Breast epithelium (tissue), 4 donors: ENCODE results near the gene ADARB2. TPM values are rescaled to one million over a fixed set of nuclear protein-coding genes. Genes with fewer than 3 reads are reported as not detected.

Experiments
- DNase-seq, 2 donors: peaks; one replicate each; pipeline ENCODE4 v3.0.0-alpha.2; 2019; ENCODE audit warnings: low spot score in 2 of 2
- H3K27ac ChIP-seq, 2 donors: fragments of 200-600 bp; sonication (generic) in 1 of 2; one replicate each; pipeline ENCODE4 v1.5.1; 2016 to 2019; ENCODE audit warnings: mild to moderate bottlenecking in 1 of 2
- H3K27me3 ChIP-seq, 2 donors: fragments of 200-600 bp; sonication (generic) in 1 of 2; one replicate each; pipeline versions ENCODE4 v1.5.1 to v1.6.0; 2017 to 2019; ENCODE audit warnings: control low read depth in 1 of 2, mild to moderate bottlenecking in 1 of 2
- H3K36me3 ChIP-seq: fragments of 200-600 bp; one replicate; pipeline ENCODE4 v1.5.1; 2019
- H3K4me1 ChIP-seq, 2 donors: fragments of 200-600 bp; sonication (generic); one replicate each; pipeline ENCODE4 v1.5.1; 2016 to 2019; ENCODE audit warnings: control low read depth in 1 of 2
- H3K4me3 ChIP-seq, 3 donors: fragments of 200-600 bp; sonication (generic); 1 replicate in 2 of 3; 2 replicates in 1 of 3; pipeline ENCODE4 v1.5.1; 2016 to 2019; ENCODE audit warnings: mild to moderate bottlenecking in 3 of 3, moderate library complexity in 2 of 3
- H3K9me3 ChIP-seq, 2 donors: fragments of 200-600 bp; sonication (generic) in 1 of 2; one replicate each; pipeline ENCODE4 v1.5.1; 2016 to 2019; ENCODE audit warnings: control low read depth in 1 of 2
- POLR2A ChIP-seq: fragments of 450-650 bp; IDR thresholded peaks from one replicate; pipeline ENCODE4 v1.6.1; 2016; ENCODE audit warnings: antibody characterized with exemption, mild to moderate bottlenecking, moderate library complexity
- POLR2AphosphoS5 ChIP-seq, 3 donors: sonication (generic); formaldehyde crosslinking; IDR thresholded peaks; one replicate each; pipeline ENCODE4 v1.6.1; 2017; ENCODE audit warnings: antibody characterized with exemption in 3 of 3
- intact Hi-C: fragments of 100-400 bp; cut with DNase I; formaldehyde crosslinking; loops from one replicate; pipeline ENCODE4 v1.15.1; 2023; ENCODE audit warnings: low total_unique reads
- total RNA-seq, 3 donors: library from RNA; depleted of rRNA; stranded (reverse); fragments of >200 nt; gene quantifications; one replicate each; pipeline ENCODE4 v1.1.0, GENCODE V29; 2016
- TF ChIP-seq, protein P1 (sequence below), 3 donors: fragments of 450-650 bp; IDR thresholded peaks; one replicate each; pipeline ENCODE4 v1.5.1; 2016 to 2017; ENCODE audit warnings: antibody characterized with exemption in 3 of 3, mild to moderate bottlenecking in 3 of 3, moderate library complexity in 3 of 3

The ADARB2 gene
- total RNA-seq, 3 donors from 2014 or later, result 0.32 to 3.9 (median 2.0) TPM

DNA sequence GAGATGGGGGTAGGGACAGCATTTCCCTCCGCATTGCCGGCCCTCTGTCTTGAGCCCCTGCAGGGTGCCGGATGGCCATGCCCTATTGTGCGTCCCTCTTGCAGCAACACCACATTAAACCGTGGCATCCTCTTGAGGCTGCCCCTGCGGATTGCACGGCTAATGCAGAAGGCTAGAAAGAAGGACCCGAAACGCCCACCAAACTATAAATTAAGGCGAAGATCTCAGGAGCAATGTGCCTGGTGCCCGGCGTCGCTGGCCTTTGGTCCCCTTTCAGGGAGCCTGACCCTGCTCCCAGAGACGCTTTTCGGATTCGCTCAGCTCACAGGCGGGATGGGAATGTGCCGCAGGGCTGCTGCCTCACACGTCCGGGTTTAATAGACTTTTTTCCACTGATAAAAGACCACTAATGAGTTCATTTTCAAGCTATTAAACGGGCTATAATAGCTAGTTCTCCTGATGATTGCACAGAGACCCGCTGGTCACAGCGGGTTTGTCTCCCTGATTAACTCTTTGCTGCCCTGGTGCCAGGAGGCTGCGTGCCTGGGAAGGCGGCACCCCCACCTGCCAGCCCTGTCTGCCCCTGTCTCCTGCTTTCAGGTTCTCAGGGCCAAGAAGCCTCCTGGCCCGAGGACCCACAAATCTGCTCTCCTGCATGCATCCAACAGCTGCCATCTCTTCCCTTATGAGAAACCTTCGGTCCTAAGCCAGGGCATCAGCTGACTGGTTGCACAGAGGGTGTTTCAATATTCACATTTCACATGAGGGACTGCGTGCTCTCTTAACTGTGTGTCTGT, 128.3 kb downstream of the ADARB2 start:
- Histone ChIP-seq H3K4me1 (no peaks in the 10 kb centered on the region), H3K36me3 (no peaks in the 10 kb centered on the region), H3K9me3 (no peaks in the 10 kb centered on the region), H3K27ac (no peak overlapping the region), H3K4me3 (peak overlapping the region in 1 of 3 donors; percentile 2), H3K27me3 (peaks cover 0 to 65% of the 10 kb centered on the region in 2 donors)
- DNase-seq, result no peak
- intact Hi-C loops, result no loop called here
- TF ChIP-seq POLR2AphosphoS5 (IDR thresholded peaks at IDR 0.05) (no peak), POLR2A (no peak)
- TF ChIP-seq, protein P1, sequence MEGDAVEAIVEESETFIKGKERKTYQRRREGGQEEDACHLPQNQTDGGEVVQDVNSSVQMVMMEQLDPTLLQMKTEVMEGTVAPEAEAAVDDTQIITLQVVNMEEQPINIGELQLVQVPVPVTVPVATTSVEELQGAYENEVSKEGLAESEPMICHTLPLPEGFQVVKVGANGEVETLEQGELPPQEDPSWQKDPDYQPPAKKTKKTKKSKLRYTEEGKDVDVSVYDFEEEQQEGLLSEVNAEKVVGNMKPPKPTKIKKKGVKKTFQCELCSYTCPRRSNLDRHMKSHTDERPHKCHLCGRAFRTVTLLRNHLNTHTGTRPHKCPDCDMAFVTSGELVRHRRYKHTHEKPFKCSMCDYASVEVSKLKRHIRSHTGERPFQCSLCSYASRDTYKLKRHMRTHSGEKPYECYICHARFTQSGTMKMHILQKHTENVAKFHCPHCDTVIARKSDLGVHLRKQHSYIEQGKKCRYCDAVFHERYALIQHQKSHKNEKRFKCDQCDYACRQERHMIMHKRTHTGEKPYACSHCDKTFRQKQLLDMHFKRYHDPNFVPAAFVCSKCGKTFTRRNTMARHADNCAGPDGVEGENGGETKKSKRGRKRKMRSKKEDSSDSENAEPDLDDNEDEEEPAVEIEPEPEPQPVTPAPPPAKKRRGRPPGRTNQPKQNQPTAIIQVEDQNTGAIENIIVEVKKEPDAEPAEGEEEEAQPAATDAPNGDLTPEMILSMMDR (IDR thresholded peaks at IDR 0.05), result no peak

DNA sequence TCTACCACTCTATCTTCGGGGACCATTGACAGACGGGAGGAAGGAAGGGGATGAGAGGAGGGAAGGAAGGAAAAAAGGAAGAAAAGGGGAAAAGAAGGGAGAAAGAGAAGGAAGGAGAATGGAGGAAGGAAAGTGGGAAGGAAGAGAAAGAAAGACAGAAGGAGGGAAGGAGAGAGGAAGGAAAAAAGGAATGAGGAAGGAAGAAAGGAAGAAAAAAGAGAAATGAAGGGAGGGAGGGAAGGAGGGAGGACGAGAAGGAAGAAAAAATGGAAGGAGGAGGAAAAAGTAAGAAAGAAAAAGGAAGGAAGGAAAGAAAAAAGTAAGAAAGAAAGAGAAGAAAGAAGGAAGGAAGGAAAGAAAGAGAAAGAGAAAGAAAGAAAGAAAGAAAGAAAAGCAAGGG, 128.9 kb downstream of the ADARB2 start:
- TF ChIP-seq POLR2AphosphoS5 (IDR thresholded peaks at IDR 0.05), result no peak
- peaks cover 0 to 65% of the 10 kb centered on the region in 2 donors for H3K27me3 ChIP-seq
- no peaks in the 10 kb centered on the region for H3K9me3 ChIP-seq
- intact Hi-C loops, result no loop called here
- no peaks in the 10 kb centered on the region for H3K36me3 ChIP-seq
- no peak for DNase-seq
- peak overlapping the region in 1 of 3 donors; percentile 2 for H3K4me3 ChIP-seq
- H3K27ac ChIP-seq, result no peak overlapping the region
- H3K4me1 ChIP-seq, result no peaks in the 10 kb centered on the region

DNA sequence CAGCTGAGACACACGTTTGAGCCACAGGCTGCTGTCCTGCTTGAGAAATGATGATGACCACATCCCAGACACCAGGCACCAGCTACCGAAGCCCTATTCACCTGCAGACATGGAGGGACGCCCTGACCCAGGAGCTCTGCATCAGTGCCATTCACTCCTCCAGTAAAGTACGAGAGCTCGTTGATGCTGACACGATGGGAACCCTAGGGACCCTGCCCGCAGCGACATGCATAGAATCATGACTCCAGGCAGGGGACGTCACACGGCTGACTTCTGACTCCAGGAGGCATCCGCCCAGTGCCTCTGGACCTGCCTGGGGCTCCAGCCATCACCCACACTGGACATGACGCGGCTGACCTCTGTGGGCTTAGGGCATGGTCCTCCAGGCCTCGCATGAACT, 129.9 kb downstream of the ADARB2 start:
- intact Hi-C loops, result no loop called here
- no peaks in the 10 kb centered on the region for H3K4me1 ChIP-seq
- H3K4me3 ChIP-seq, result no peak overlapping the region
- H3K27ac ChIP-seq, result no peak overlapping the region
- TF ChIP-seq, protein P1 (IDR thresholded peaks at IDR 0.05), result no peak
- TF ChIP-seq POLR2A, result no peak
- TF ChIP-seq POLR2AphosphoS5 (IDR thresholded peaks at IDR 0.05), result no peak
- H3K36me3 ChIP-seq, result no peaks in the 10 kb centered on the region
- DNase-seq, result no peak
- H3K9me3 ChIP-seq, result no peaks in the 10 kb centered on the region
- H3K27me3 ChIP-seq, result peaks cover 0 to 62% of the 10 kb centered on the region in 2 donors

DNA sequence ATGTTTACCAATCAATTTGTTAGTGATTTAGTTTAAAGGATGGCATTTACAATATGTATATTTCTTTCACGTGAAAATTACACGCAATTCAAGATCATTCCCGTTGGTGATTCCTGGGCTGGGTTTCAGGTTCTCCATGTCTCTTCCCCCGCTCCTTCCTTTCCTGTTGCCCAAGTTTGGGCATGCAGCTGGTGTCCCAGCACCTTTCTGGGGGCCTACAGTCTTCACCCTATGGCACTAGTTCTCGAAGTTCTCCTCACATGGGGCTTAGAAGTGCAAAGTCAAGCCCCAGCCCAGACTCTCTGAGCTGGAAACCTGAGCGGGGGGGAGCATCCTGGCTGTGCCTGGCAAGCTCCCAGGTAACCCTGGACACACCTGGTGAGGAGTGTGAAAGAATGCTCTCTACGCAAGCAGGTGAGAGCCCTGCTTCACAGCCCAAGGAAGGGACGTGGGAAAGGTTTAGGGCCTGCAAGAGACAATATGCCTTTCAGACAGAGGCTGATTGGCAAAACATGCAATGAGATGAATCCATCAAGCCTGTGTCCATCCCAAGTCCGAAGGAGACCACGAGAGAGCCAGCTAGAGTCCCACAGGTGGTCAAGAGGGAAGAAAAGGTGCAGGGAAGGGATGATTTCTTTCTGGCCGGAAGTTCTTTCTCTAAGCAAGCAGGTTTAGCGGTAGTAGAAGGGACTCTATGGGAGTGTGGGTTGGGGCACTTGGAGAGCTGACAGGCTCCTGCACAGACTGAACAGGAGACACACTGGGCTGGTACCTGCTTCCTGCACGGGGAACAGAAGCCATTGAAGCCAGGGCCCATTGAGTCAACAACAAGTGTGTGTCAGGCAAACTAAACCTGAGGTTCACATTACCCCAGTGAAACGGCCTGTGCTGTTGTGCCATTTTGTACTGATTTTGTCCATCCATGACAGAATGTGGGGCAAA, 131.1 kb downstream of the ADARB2 start:
- Histone ChIP-seq H3K27me3 (peaks cover 0 to 60% of the 10 kb centered on the region in 2 donors), H3K9me3 (no peaks in the 10 kb centered on the region)
- intact Hi-C loops, result no loop called here

DNA sequence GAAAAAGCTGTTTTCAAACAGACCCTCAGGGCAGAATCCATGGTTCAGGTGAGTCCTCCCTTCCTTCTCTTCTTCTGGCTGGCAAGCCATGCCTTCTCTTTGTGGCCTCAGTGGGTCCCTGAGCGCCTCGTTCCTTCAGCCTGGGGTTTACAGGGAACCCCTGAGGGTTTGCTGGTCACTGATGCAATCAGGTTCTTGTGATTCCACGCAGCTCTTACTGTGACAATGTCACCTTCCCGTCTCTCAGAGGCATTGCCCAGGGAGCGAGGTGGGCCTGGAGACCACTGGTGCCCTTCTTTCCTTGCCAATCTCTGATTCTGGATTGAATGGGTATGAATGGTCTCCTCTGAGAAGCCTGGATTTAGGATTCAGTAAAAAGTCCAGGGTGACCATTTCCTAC, 132.2 kb downstream of the ADARB2 start:
- Histone ChIP-seq H3K36me3 (no peaks in the 10 kb centered on the region), H3K9me3 (no peaks in the 10 kb centered on the region), H3K27me3 (peaks cover 0 to 48% of the 10 kb centered on the region in 2 donors), H3K27ac (no peak overlapping the region), H3K4me1 (no peaks in the 10 kb centered on the region), H3K4me3 (no peak overlapping the region)
- TF ChIP-seq POLR2A (no peak), POLR2AphosphoS5 (IDR thresholded peaks at IDR 0.05) (no peak)
- TF ChIP-seq, protein P1 (IDR thresholded peaks at IDR 0.05), result no peak
- intact Hi-C loops, result no loop called here
- DNase-seq, result no peak

More for the DNA sequence above, 131.1 kb downstream of the ADARB2 start:
- DNase-seq, result no peak
- Histone ChIP-seq H3K4me3 (no peak overlapping the region), H3K4me1 (no peaks in the 10 kb centered on the region), H3K36me3 (no peaks in the 10 kb centered on the region), H3K27ac (no peak overlapping the region)
- TF ChIP-seq POLR2A, result no peak
- no peak for TF ChIP-seq POLR2AphosphoS5 (IDR thresholded peaks at IDR 0.05)
- TF ChIP-seq, protein P1 (IDR thresholded peaks at IDR 0.05), result no peak
